Measurements from ENCODE around the gene VSIG2.

The VSIG2 gene

GRCh38 chr11:124737638-124738305, 14.3 kb downstream of the VSIG2 start:
- no peak overlapping the region for H3K9ac ChIP-seq (ENCODE audit: low read length)
- H3K4me3 ChIP-seq (ENCODE audit: low read depth, low read length) = no peak overlapping the region
- no peak overlapping the region for H3K27ac ChIP-seq (ENCODE audit: low read depth, low read length)
- peaks cover 11% of the 10 kb centered on the region; the same call in 1 of the 2 replicates for H3K4me1 ChIP-seq (ENCODE audit: control insufficient read depth, insufficient read depth, low read length)
- no peaks in the 10 kb centered on the region for H3K36me3 ChIP-seq (ENCODE audit: control insufficient read depth, insufficient read depth, low read length)
- H3K27me3 ChIP-seq (ENCODE audit: control insufficient read depth, insufficient read depth, low read length) = peaks cover 88% of the 10 kb centered on the region
- no peaks in the 10 kb centered on the region for H3K9me3 ChIP-seq (ENCODE audit: control insufficient read depth, insufficient read depth, low read depth, low read length)

DNA sequence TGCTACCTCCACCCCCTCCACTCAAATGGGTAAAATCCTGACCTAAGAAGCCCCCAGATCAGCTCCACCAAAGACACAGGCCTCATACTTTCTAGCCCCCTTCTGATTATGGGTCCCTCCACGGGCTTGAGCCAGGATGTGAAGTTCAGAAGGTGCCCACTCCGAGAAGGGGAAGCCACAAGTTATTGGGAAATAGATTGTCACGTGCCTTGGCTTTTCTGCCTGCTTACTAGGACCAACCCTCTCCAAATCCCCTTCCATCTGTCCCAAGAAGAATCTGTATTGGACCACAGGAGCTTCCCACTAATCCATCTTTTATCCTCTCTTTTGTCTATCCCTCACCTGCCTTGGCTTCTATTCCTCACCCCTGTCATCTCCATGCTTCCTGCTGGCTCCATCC, 15.3 kb downstream of the VSIG2 start:
- Histone ChIP-seq H3K27ac (ENCODE audit: low read depth, low read length) (no peak overlapping the region), H3K36me3 (ENCODE audit: control insufficient read depth, insufficient read depth, low read length) (no peaks in the 10 kb centered on the region), H3K9ac (ENCODE audit: low read length) (no peak overlapping the region), H3K4me1 (ENCODE audit: control insufficient read depth, insufficient read depth, low read length) (peaks cover 11% of the 10 kb centered on the region; the same call in 1 of the 2 replicates), H3K27me3 (ENCODE audit: control insufficient read depth, insufficient read depth, low read length) (peaks cover 87% of the 10 kb centered on the region), H3K4me3 (ENCODE audit: low read depth, low read length) (no peak overlapping the region), H3K9me3 (ENCODE audit: control insufficient read depth, insufficient read depth, low read depth, low read length) (no peaks in the 10 kb centered on the region)

GRCh38 chr11:124732230-124732629, 19.8 kb downstream of the VSIG2 start:
- H3K36me3 ChIP-seq (ENCODE audit: control insufficient read depth, insufficient read depth, low read length) = no peaks in the 10 kb centered on the region
- H3K4me1 ChIP-seq (ENCODE audit: control insufficient read depth, insufficient read depth, low read length) = peaks cover 4% of the 10 kb centered on the region; the same call in 1 of the 2 replicates
- H3K9me3 ChIP-seq (ENCODE audit: control insufficient read depth, insufficient read depth, low read depth, low read length) = no peaks in the 10 kb centered on the region
- no peak overlapping the region for H3K4me3 ChIP-seq (ENCODE audit: low read depth, low read length)
- no peak overlapping the region for H3K27ac ChIP-seq (ENCODE audit: low read depth, low read length)
- peaks cover 52% of the 10 kb centered on the region for H3K27me3 ChIP-seq (ENCODE audit: control insufficient read depth, insufficient read depth, low read length)
- no peak overlapping the region for H3K9ac ChIP-seq (ENCODE audit: low read length)

DNA sequence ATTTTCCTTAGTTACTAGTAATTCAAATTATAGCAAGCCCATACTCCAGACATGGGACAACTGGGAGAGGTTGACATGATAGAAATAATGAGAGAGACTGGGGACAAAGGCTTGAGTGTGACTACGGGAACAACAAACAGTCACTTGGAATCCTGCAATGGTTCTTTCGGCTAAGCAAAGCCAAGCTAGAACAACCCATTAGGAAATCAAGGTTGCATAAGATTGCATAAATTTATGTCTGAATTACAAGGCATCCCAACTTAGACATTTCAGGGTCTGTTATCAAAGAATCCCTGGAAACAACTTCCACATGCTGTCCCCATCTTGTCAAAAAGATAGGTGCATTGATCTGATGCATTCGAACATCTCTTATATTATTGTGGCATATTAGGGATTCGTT, 22.5 kb downstream of the VSIG2 start:
- peaks cover 47% of the 10 kb centered on the region for H3K27me3 ChIP-seq (ENCODE audit: control insufficient read depth, insufficient read depth, low read length)
- no peaks in the 10 kb centered on the region for H3K36me3 ChIP-seq (ENCODE audit: control insufficient read depth, insufficient read depth, low read length)
- H3K9ac ChIP-seq (ENCODE audit: low read length) = no peak overlapping the region
- no peak overlapping the region for H3K27ac ChIP-seq (ENCODE audit: low read depth, low read length)
- no peak overlapping the region for H3K4me3 ChIP-seq (ENCODE audit: low read depth, low read length)
- H3K9me3 ChIP-seq (ENCODE audit: control insufficient read depth, insufficient read depth, low read depth, low read length) = no peaks in the 10 kb centered on the region
- H3K4me1 ChIP-seq (ENCODE audit: control insufficient read depth, insufficient read depth, low read length) = peaks cover 21% of the 10 kb centered on the region

DNA sequence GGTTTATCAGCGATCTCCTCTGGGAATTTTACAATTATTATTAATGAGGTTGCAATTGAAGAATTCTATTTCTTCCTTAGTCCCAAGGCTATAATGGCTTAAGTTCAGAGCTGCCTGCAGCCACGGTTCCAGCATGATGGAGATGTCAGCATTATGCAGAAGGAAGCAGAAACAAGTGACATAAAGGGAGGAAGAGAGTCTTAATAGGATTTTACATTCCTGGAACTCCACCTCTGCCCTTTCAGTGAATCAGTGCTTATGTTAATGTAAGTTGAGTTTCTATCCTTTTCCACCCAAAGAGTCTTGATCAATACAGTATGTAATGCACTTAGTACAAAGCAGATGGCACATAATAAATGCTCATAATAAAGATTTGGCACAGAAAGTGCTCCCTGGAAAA, 23.9 kb downstream of the VSIG2 start:
- Histone ChIP-seq H3K4me1 (ENCODE audit: control insufficient read depth, insufficient read depth, low read length) (peaks cover 24% of the 10 kb centered on the region), H3K36me3 (ENCODE audit: control insufficient read depth, insufficient read depth, low read length) (no peaks in the 10 kb centered on the region), H3K27ac (ENCODE audit: low read depth, low read length) (no peak overlapping the region), H3K9me3 (ENCODE audit: control insufficient read depth, insufficient read depth, low read depth, low read length) (no peaks in the 10 kb centered on the region), H3K4me3 (ENCODE audit: low read depth, low read length) (no peak overlapping the region), H3K9ac (ENCODE audit: low read length) (no peak overlapping the region), H3K27me3 (ENCODE audit: control insufficient read depth, insufficient read depth, low read length) (peaks cover 52% of the 10 kb centered on the region)

DNA sequence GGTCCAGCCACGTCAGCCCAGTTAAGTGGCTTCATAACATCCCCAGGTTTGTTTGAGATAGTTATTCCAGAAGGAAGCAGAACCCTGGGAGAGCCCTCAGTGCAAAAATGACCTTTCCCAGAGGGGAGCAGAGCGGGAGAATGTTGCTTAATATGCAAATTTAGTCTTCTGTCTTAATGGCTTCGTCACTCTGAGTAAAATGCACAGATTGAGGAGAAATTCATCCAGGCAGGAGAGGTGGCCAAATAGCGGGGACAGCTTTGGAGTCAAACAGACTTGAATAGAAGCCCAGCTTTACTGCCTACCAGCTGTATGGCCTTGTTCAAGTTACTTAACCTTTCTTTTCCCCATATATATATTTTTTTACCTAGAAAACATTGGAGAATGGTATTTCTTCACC, 24.6 kb downstream of the VSIG2 start:
- H3K27me3 ChIP-seq (ENCODE audit: control insufficient read depth, insufficient read depth, low read length) = peaks cover 56% of the 10 kb centered on the region
- H3K4me1 ChIP-seq (ENCODE audit: control insufficient read depth, insufficient read depth, low read length) = peaks cover 24% of the 10 kb centered on the region
- no peak overlapping the region for H3K4me3 ChIP-seq (ENCODE audit: low read depth, low read length)
- H3K9me3 ChIP-seq (ENCODE audit: control insufficient read depth, insufficient read depth, low read depth, low read length) = no peaks in the 10 kb centered on the region
- H3K36me3 ChIP-seq (ENCODE audit: control insufficient read depth, insufficient read depth, low read length) = no peaks in the 10 kb centered on the region
- H3K27ac ChIP-seq (ENCODE audit: low read depth, low read length) = no peak overlapping the region
- H3K9ac ChIP-seq (ENCODE audit: low read length) = no peak overlapping the region

- no peaks in the 10 kb centered on the region for H3K9me3 ChIP-seq (ENCODE audit: control insufficient read depth, insufficient read depth, low read depth, low read length)
- H3K4me3 ChIP-seq (ENCODE audit: low read depth, low read length) = peak overlapping the region; percentile 19; the same call in 1 of the 2 replicates
- H3K9ac ChIP-seq (ENCODE audit: low read length) = no peak overlapping the region
- H3K27ac ChIP-seq (ENCODE audit: low read depth, low read length) = no peak overlapping the region
- H3K27me3 ChIP-seq (ENCODE audit: control insufficient read depth, insufficient read depth, low read length) = peaks cover 66% of the 10 kb centered on the region
- peaks cover 24% of the 10 kb centered on the region for H3K4me1 ChIP-seq (ENCODE audit: control insufficient read depth, insufficient read depth, low read length)
- no peaks in the 10 kb centered on the region for H3K36me3 ChIP-seq (ENCODE audit: control insufficient read depth, insufficient read depth, low read length)
These were observed 26.3 kb downstream of the VSIG2 start for GRCh38 chr11:124725719-124726105.

- Histone ChIP-seq H3K9ac (ENCODE audit: low read length) (no peak overlapping the region), H3K27ac (ENCODE audit: low read depth, low read length) (no peak overlapping the region), H3K9me3 (ENCODE audit: control insufficient read depth, insufficient read depth, low read depth, low read length) (no peaks in the 10 kb centered on the region), H3K27me3 (ENCODE audit: control insufficient read depth, insufficient read depth, low read length) (peaks cover 69% of the 10 kb centered on the region), H3K4me1 (ENCODE audit: control insufficient read depth, insufficient read depth, low read length) (peaks cover 24% of the 10 kb centered on the region), H3K36me3 (ENCODE audit: control insufficient read depth, insufficient read depth, low read length) (no peaks in the 10 kb centered on the region), H3K4me3 (ENCODE audit: low read depth, low read length) (peak overlapping the region; percentile 19; the same call in 1 of the 2 replicates)
These were observed 26.9 kb downstream of the VSIG2 start for GRCh38 chr11:124724979-124725718.

GRCh38 chr11:124722176-124722575, 29.9 kb downstream of the VSIG2 start:
- H3K27me3 ChIP-seq (ENCODE audit: control insufficient read depth, insufficient read depth, low read length) = peaks cover 95% of the 10 kb centered on the region
- H3K9ac ChIP-seq (ENCODE audit: low read length) = no peak overlapping the region
- H3K36me3 ChIP-seq (ENCODE audit: control insufficient read depth, insufficient read depth, low read length) = no peaks in the 10 kb centered on the region
- H3K27ac ChIP-seq (ENCODE audit: low read depth, low read length) = no peak overlapping the region
- H3K4me1 ChIP-seq (ENCODE audit: control insufficient read depth, insufficient read depth, low read length) = peaks cover 37% of the 10 kb centered on the region
- no peaks in the 10 kb centered on the region for H3K9me3 ChIP-seq (ENCODE audit: control insufficient read depth, insufficient read depth, low read depth, low read length)
- H3K4me3 ChIP-seq (ENCODE audit: low read depth, low read length) = no peak overlapping the region

GRCh38 chr11:124719534-124719933, 32.5 kb downstream of the VSIG2 start:
- Histone ChIP-seq H3K4me3 (ENCODE audit: low read depth, low read length) (no peak overlapping the region), H3K27me3 (ENCODE audit: control insufficient read depth, insufficient read depth, low read length) (peaks cover 100% of the 10 kb centered on the region), H3K4me1 (ENCODE audit: control insufficient read depth, insufficient read depth, low read length) (peaks cover 19% of the 10 kb centered on the region)

DNA sequence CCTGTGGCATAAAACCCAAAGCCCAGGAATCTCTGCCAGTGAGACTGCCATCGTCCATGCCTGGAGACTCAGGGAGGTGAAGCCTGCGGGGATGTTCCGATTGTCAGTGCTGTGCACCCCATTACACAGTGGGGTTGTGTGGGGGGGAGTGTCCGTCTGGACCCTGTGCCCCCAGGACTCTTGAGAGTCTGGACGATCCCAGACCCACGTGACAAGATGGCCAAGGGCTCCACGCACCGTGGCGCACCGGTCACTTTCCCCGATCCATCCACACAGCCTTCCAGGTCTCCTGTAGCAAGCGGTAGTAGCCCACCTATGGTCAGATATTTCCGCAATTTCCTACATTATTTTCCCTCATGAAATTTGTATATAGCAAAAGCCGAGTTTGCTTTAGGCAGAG, 33.3 kb downstream of the VSIG2 start:
- Histone ChIP-seq H3K4me1 (ENCODE audit: control insufficient read depth, insufficient read depth, low read length) (peaks cover 17% of the 10 kb centered on the region), H3K9ac (ENCODE audit: low read length) (no peak overlapping the region), H3K36me3 (ENCODE audit: control insufficient read depth, insufficient read depth, low read length) (no peaks in the 10 kb centered on the region), H3K9me3 (ENCODE audit: control insufficient read depth, insufficient read depth, low read depth, low read length) (no peaks in the 10 kb centered on the region), H3K27ac (ENCODE audit: low read depth, low read length) (no peak overlapping the region), H3K27me3 (ENCODE audit: control insufficient read depth, insufficient read depth, low read length) (peaks cover 100% of the 10 kb centered on the region), H3K4me3 (ENCODE audit: low read depth, low read length) (peak overlapping the region; percentile 65)

More at GRCh38 chr11:124719534-124719933, 32.5 kb downstream of the VSIG2 start:
- no peaks in the 10 kb centered on the region for H3K36me3 ChIP-seq (ENCODE audit: control insufficient read depth, insufficient read depth, low read length)
- H3K27ac ChIP-seq (ENCODE audit: low read depth, low read length) = no peak overlapping the region
- H3K9me3 ChIP-seq (ENCODE audit: control insufficient read depth, insufficient read depth, low read depth, low read length) = no peaks in the 10 kb centered on the region
- no peak overlapping the region for H3K9ac ChIP-seq (ENCODE audit: low read length)
